Measurements from ENCODE around the gene LRP6. TPM values are rescaled to one million over a fixed set of nuclear protein-coding genes. Genes with fewer than 3 reads are reported as not detected.
A peak's percentile ranks its signal among the peaks of the same experiment; 100 is the strongest.

Gene LRP6
- total and polyA plus RNA-seq, 2 of the 13 experiments (the other 11 are each of a cell fraction or from before 2014, with no cell fraction given): 33.8 to 42.0 TPM

DNA sequence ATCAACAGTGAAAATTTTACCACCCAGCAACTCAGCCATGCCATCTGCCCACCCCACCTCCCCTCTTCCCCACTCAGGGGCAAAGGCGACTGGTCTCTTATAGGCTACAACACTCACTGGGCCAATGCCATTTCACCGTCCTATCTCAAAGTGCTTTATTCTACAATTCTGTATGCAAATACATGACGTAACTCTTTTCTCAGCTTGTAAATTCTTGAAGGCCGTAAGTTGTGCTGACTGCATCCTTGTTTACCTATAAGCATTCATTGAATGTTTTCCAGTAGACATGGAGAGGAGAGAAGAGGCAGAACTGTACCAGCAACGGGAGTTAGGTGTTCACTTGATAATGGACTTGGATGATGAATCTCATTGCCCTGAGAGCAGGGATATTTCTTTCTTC is 180.5 kb downstream of the LRP6 start:
- H3K36me3 ChIP-seq (replicated peaks in 1 of 2; ENCODE audit: control insufficient read depth in 1 of 2, insufficient read depth in 2 of 2, low read length in 2 of 2): no peaks in the 10 kb centered on the region
- ChIA-PET POLR2A (no interaction called here), CTCF (ENCODE audit: low intra/inter-chr PET ratio, low total read pairs) (no interaction called here)
- no peaks in the 10 kb centered on the region for H3K79me2 ChIP-seq (ENCODE audit: insufficient read depth, low read length)
- no peak overlapping the region for H2AFZ ChIP-seq (ENCODE audit: low read length)
- no peak overlapping the region for H3K4me3 ChIP-seq (replicated peaks in 1 of 3; ENCODE audit: insufficient read depth in 1 of 3, low read depth in 2 of 3, low read length in 3 of 3)
- H3K9ac ChIP-seq (ENCODE audit: insufficient read depth, low read depth, low read length): no peak overlapping the region
- intact Hi-C loops (cut with micrococcal nuclease; ENCODE audit: unreplicated experiment) (no loop called here), in situ Hi-C loops (cut with HindIII; ENCODE audit: extremely low pct_ligation_motif_present, low pct_unique_long_range_greater_than_20kb) (loop anchor here (25.0 kb wide), 1 partner anchor 626 kb away; the partner anchor contains the start of gene CDKN1B)
- TF ChIP-seq ATF7 (IDR thresholded peaks at IDR 0.05) (peak; percentile 75), ATF7 (CRISPR knock-in tag; IDR thresholded peaks at IDR 0.05) (no peak), ELF4 (CRISPR knock-in tag; IDR thresholded peaks at IDR 0.05; ENCODE audit: borderline replicate concordance) (no peak)
- no peaks in the 10 kb centered on the region; a peak in 1 of 5 replicates for H3K27me3 ChIP-seq (ENCODE audit: control insufficient read depth in 1 of 2, insufficient read depth in 2 of 2, low read length in 2 of 2)
- no peak overlapping the region for H3K27ac ChIP-seq (ENCODE audit: extremely low read length, insufficient read depth, low read length)
- no TSS peak for BruUV-seq (replicated peaks)
- H3K4me2 ChIP-seq (ENCODE audit: low read depth, low read length): no peak overlapping the region
- FAIRE-seq (no peak), ATAC-seq (no peak), DNase-seq (ENCODE audit: low spot score) (no peak)
- H3K4me1 ChIP-seq (ENCODE audit: insufficient read depth, low read length): peaks cover 42% of the 10 kb centered on the region
- WGBS (ENCODE audit: low lambda C conversion rate): 45% methylated on average over 5 of the region's 5 CpGs
- H4K20me1 ChIP-seq (ENCODE audit: insufficient read depth, low read length): no peaks in the 10 kb centered on the region
- H3K9me3 ChIP-seq (ENCODE audit: low read length): no peaks in the 10 kb centered on the region

DNA sequence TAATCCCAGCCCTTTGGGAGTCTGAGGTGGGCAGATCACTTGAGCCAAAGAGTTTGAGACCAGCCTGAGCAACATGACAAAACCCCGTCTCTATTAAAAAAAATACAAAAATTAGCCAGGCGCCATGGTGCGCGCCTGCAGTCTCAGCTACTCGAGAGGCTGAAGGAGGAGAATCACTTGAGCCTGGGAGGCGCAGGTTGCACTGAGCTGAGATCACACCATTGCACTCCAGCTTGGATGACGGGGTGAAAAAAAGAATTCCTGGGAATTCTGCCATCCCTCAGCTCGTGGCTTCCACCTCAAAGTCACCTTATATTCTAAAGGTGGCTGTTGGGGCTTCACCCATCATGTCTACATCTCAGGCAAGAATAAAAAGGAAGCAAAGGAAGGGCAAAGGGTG is 183.2 kb downstream of the LRP6 start:
- Histone ChIP-seq H2AFZ (ENCODE audit: low read length) (no peak overlapping the region), H3K4me3 (replicated peaks in 1 of 3; ENCODE audit: insufficient read depth in 1 of 3, low read depth in 2 of 3, low read length in 3 of 3) (no peak overlapping the region), H4K20me1 (ENCODE audit: insufficient read depth, low read length) (no peaks in the 10 kb centered on the region), H3K27me3 (ENCODE audit: control insufficient read depth in 1 of 2, insufficient read depth in 2 of 2, low read length in 2 of 2) (no peaks in the 10 kb centered on the region; a peak in 1 of 5 replicates), H3K4me1 (ENCODE audit: insufficient read depth, low read length) (peaks cover 46% of the 10 kb centered on the region), H3K27ac (ENCODE audit: extremely low read length, insufficient read depth, low read length) (no peak overlapping the region), H3K9me3 (ENCODE audit: low read length) (no peaks in the 10 kb centered on the region), H3K36me3 (replicated peaks in 1 of 2; ENCODE audit: control insufficient read depth in 1 of 2, insufficient read depth in 2 of 2, low read length in 2 of 2) (no peaks in the 10 kb centered on the region), H3K79me2 (ENCODE audit: insufficient read depth, low read length) (no peaks in the 10 kb centered on the region), H3K4me2 (ENCODE audit: low read depth, low read length) (no peak overlapping the region), H3K9ac (ENCODE audit: insufficient read depth, low read depth, low read length) (no peak overlapping the region)
- TF ChIP-seq SP1 (IDR thresholded peaks at IDR 0.05): no peak
- TF ChIP-seq SP1 (CRISPR knock-in tag; IDR thresholded peaks at IDR 0.05): no peak
- no peak for TF ChIP-seq XBP1 (CRISPR knock-in tag; IDR thresholded peaks at IDR 0.05)
- TF ChIP-seq BORCS8-MEF2B (CRISPR knock-in tag; IDR thresholded peaks at IDR 0.05): no peak
- TF ChIP-seq CBX2 (IDR thresholded peaks at IDR 0.05; ENCODE audit: low read depth, low read length): no peak
- TF ChIP-seq CBX2 (CRISPR knock-in tag; IDR thresholded peaks at IDR 0.05; ENCODE audit: low read depth): no peak
- no peak for TF ChIP-seq ZSCAN30 (CRISPR knock-in tag; IDR thresholded peaks at IDR 0.05)
- CTCF ChIA-PET (ENCODE audit: low intra/inter-chr PET ratio, low total read pairs): no interaction called here
- DNase-seq (ENCODE audit: low spot score) (no peak), FAIRE-seq (no peak), ATAC-seq (no peak)
- BruUV-seq (replicated peaks): no TSS peak
- intact Hi-C loops (cut with micrococcal nuclease; ENCODE audit: unreplicated experiment) (loop anchor here (2.0 to 5.0 kb wide), 2 partner anchors 184 to 243 kb away; partner anchors contain the start of gene LRP6), in situ Hi-C loops (cut with HindIII; ENCODE audit: extremely low pct_ligation_motif_present, low pct_unique_long_range_greater_than_20kb) (loop anchor here (5.0 to 25.0 kb wide), 2 partner anchors 239 to 629 kb away; partner anchors contain the start of gene CDKN1B)
- 70% methylated on average over 8 of the region's 8 CpGs for WGBS (ENCODE audit: low lambda C conversion rate)
- POLR2A ChIA-PET: no interaction called here

Data from HepG2 (cell line).